GM23248 (cell line): ENCODE measurements around the gene CUX1. TPM values are rescaled to one million over a fixed set of nuclear protein-coding genes. Genes with fewer than 3 reads are reported as not detected.

Experiments
- DNase-seq: peaks from one replicate; pipeline ENCODE4 v3.0.0-alpha.2; 2015
- H2AFZ ChIP-seq: fragments of 200-600 bp; sonication (generic); 2 replicates; pipeline ENCODE4 v1.6.1; 2016; ENCODE audit warnings: antibody characterized with exemption
- H3F3A ChIP-seq: fragments of 200-600 bp; sonication (generic); 2 replicates; pipeline ENCODE4 v1.6.1; 2016; ENCODE audit warnings: mild to moderate bottlenecking, antibody characterized with exemption, mixed run types; ENCODE audit not compliant: insufficient read depth
- H3K27ac ChIP-seq: fragments of 200-600 bp; sonication (generic); 2 replicates; pipeline ENCODE4 v1.5.1; 2016; ENCODE audit warnings: mild to moderate bottlenecking
- H3K27me3 ChIP-seq: fragments of 200-600 bp; sonication (generic); replicated peaks from 2 replicates; pipeline ENCODE4 v1.6.1; 2016; ENCODE audit warnings: mild to moderate bottlenecking; ENCODE audit not compliant: insufficient read depth
- H3K36me3 ChIP-seq: fragments of 200-600 bp; sonication (generic); 2 replicates; pipeline ENCODE4 v1.6.1; 2016; ENCODE audit warnings: low read depth, mild to moderate bottlenecking
- H3K4me1 ChIP-seq: fragments of 200-600 bp; sonication (generic); 2 replicates; pipeline ENCODE4 v1.6.1; 2016; ENCODE audit warnings: mild to moderate bottlenecking; ENCODE audit not compliant: insufficient read depth
- H3K4me2 ChIP-seq: fragments of 200-600 bp; sonication (generic); one replicate; pipeline ENCODE4 v1.6.1; 2016; ENCODE audit warnings: mild to moderate bottlenecking; ENCODE audit not compliant: unreplicated experiment
- H3K4me3 ChIP-seq: fragments of 200-600 bp; sonication (generic); 2 replicates; pipeline ENCODE4 v1.5.1; 2016; ENCODE audit warnings: mild to moderate bottlenecking
- H3K79me2 ChIP-seq: fragments of 200-600 bp; sonication (generic); 2 replicates; pipeline ENCODE4 v1.6.1; 2016; ENCODE audit warnings: mild to moderate bottlenecking; ENCODE audit not compliant: insufficient read depth
- H3K9ac ChIP-seq: fragments of 200-600 bp; sonication (generic); 2 replicates; pipeline ENCODE4 v1.6.1; 2016; ENCODE audit warnings: mild to moderate bottlenecking
- H3K9me2 ChIP-seq: fragments of 200-600 bp; sonication (generic); 2 replicates; pipeline ENCODE4 v1.6.1; 2016; ENCODE audit warnings: mixed run types, mild to moderate bottlenecking, moderate library complexity; ENCODE audit not compliant: insufficient read depth
- H3K9me3 ChIP-seq: fragments of 200-600 bp; sonication (generic); one replicate; pipeline ENCODE4 v1.6.1; 2017; ENCODE audit warnings: low read depth
- H4K20me1 ChIP-seq: fragments of 200-600 bp; sonication (generic); 2 replicates; pipeline ENCODE4 v1.6.0; 2016; ENCODE audit not compliant: insufficient read depth
- EZH2 ChIP-seq: fragments of 200-600 bp; sonication (generic); IDR thresholded peaks from 2 replicates; pipeline ENCODE4 v1.6.1; 2018; ENCODE audit warnings: antibody characterized with exemption, mild to moderate bottlenecking; ENCODE audit not compliant: insufficient read depth, poor library complexity, severe bottlenecking
- EZH2phosphoT487 ChIP-seq: fragments of 200-600 bp; sonication (generic); IDR thresholded peaks from 2 replicates; pipeline ENCODE4 v1.6.1; 2018; ENCODE audit warnings: antibody characterized with exemption, moderate library complexity, mild to moderate bottlenecking, low read depth; ENCODE audit not compliant: insufficient read depth
- WGBS, 2 experiments: methylation state at CpG; one replicate each; pipeline ENCODE4 v1.1.6; 2015 to 2017; ENCODE audit warnings: low lambda C conversion rate in 2 of 2, low coverage in 1 of 2; ENCODE audit errors: missing lambda C conversion rate in 2 of 2; 5-methylcytosine and 5-hydroxymethylcytosine counted together
- in situ Hi-C: fragments of 300-500 bp; cut with MboI; formaldehyde crosslinking; loops from 2 replicates; pipeline ENCODE4 v1.15.0; 2020
- polyA plus RNA-seq: library from polyadenylated mRNA; unstranded; fragments of >200 nt; fragmentation: Nextera tagmentation; extraction: Ambion mirVana; gene quantifications from 2 replicates; pipeline ENCODE4 v1.2.1, GENCODE V29; 2016
- total RNA-seq: library from RNA; depleted of rRNA; stranded (reverse); fragments of >200 nt; shearing (Covaris generic); gene quantifications from 2 replicates; pipeline ENCODE4 v1.2.3, GENCODE V29; 2014

The CUX1 gene
- total and polyA plus RNA-seq, 2 experiments from 2014 or later: 30.2 to 34.9 TPM

DNA sequence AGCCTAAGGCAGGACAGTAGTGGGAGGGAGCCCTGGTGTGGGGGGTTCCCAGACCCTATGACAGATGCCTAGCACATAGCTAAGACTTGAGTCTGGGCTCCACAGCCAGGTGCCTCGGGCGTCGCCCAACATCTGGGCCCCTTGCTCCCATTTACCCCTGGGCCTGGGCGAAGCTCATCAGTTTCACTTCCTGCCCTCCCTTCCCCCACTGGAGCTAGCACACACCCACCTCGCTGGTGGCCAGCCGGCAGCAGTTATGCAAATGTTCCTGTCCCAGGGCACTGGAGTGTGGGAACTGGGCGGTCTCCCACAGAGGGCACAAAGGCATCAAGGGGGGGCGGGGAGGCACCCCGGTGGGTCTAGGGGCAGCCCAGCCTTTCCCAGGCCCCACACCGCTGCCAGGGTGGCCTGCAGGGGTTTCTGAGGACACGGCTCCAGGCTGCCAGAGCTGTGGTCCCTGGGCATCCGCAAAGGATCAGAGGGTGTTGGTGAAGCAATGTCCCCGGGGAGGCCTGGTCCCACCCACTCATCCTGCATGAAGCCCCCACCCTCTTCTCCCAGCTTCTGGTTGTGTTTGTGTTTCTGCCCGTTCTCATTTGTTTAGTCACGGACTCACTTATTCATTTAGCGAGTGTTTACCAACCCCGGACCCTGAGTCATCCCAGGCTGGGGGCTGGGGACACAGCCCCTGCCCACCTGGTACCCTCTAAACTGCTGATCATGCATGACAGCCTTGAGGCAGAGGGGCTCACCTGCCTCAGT is 489.7 kb downstream of the CUX1 start:
- Histone ChIP-seq H3K79me2 (no peaks in the 10 kb centered on the region), H3K4me3 (no peak overlapping the region), H3K9ac (no peak overlapping the region), H3K4me2 (no peak overlapping the region), H3F3A (no peaks in the 10 kb centered on the region), H4K20me1 (no peaks in the 10 kb centered on the region), H3K9me2 (no peaks in the 10 kb centered on the region), H2AFZ (no peak overlapping the region), H3K9me3 (no peaks in the 10 kb centered on the region), H3K27ac (no peak overlapping the region), H3K4me1 (no peaks in the 10 kb centered on the region), H3K36me3 (no peaks in the 10 kb centered on the region), H3K27me3 (no peaks in the 10 kb centered on the region)
- in situ Hi-C loops: no loop called here
- TF ChIP-seq EZH2phosphoT487 (no peak), EZH2 (no peak)
- DNase-seq: peak; percentile 30
- WGBS, 2 experiments: 45 to 55% methylated on average over 13 to 17 of the region's 17 CpGs

DNA sequence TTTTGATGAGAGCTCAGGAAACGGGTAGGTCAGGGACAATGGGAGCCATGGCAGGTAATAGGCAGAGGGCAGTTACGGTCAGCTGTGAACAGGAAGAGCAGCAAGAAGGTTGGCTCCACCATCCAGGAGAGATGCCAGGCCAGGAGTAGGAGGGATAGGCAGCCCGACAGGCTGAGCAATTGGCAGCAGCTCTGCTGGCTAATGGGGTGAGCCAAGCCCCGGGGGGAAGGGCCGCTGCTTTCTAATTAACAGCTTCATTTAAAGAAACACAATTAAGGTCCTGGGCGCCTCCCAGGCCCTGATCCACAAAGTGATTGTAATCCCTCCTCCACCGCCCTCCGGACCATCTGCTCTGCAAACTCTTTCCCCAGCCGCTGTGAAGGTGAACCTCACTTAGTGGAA is 493.0 kb downstream of the CUX1 start:
- Histone ChIP-seq H3K4me1 (no peaks in the 10 kb centered on the region), H4K20me1 (no peaks in the 10 kb centered on the region), H3K4me3 (no peak overlapping the region), H3K27me3 (no peaks in the 10 kb centered on the region), H3K9ac (no peak overlapping the region), H3K36me3 (no peaks in the 10 kb centered on the region), H3K9me3 (no peaks in the 10 kb centered on the region), H3K9me2 (no peaks in the 10 kb centered on the region), H3K27ac (no peak overlapping the region), H3K4me2 (no peak overlapping the region), H2AFZ (no peak overlapping the region), H3F3A (no peaks in the 10 kb centered on the region), H3K79me2 (no peaks in the 10 kb centered on the region)
- TF ChIP-seq EZH2 (no peak), EZH2phosphoT487 (no peak)
- in situ Hi-C loops: no loop called here
- whole genome bisulfite sequencing, 2 experiments: 86 to 91% methylated on average over 9 of the region's 9 CpGs
- DNase-seq: no peak

DNA sequence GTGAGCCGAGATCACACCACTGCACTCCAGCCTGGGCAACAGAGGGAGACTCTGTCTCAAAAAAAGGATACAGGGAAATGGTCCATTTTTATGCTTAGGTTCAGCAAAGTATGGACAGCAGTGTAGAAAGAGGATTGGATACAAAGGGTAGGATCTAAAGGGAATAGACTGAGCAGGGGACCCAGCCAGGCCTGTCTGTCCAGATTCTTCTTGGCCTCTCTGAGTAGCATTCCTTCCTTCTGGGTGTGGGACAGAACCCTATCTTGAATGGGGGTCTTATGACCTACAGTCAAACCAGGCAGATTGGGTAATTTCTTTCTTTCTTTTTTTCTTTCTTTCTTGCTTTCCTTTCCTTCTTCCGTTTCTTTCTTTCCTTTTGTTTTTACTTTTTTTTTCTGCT is 494.9 kb downstream of the CUX1 start:
- Histone ChIP-seq H3K36me3 (no peaks in the 10 kb centered on the region), H3K9me2 (no peaks in the 10 kb centered on the region)
- WGBS, 2 experiments: 91 to 100% methylated on average over 2 of the region's 2 CpGs

DNA sequence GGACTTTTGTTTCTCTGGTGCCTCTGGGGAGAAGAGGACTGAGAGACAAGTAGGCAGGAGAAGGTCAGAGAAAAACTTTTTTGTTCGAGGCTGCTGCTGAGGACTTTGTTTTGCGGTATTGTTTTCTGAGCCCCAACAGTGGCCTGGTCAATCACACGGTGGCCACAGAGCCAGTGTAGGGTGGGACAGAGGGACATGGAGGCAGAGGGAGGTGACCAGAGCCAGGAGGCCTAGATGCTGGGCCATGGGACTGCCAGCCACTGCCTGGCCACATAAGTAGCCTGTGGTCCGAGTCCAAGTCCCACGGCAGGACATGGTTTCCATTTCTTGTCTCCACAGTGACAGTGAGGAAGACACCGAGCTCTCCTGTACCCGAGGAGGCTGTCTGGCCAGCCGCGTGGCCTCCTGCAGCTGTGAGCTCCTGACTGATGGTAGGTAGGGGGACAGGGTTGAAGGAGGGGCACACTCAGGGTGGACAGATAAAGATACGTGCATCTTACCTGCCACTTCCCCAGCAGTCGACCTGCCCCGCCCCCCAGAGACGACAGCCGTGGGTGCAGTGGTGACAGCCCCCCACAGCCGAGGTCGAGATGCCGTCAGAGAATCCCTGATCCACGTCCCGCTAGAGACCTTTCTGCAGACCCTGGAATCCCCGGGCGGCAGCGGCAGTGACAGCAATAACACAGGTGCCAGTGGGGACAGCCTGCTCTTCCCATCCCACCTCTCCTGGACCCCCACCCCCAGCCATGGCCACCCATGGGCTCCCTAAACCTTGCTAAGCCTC is 496.8 kb downstream of the CUX1 start:
- no peak overlapping the region for H3K27ac ChIP-seq
- DNase-seq: no peak
- in situ Hi-C loops: no loop called here
- no peak overlapping the region for H2AFZ ChIP-seq
- H3K4me1 ChIP-seq: no peaks in the 10 kb centered on the region
- H3F3A ChIP-seq: no peaks in the 10 kb centered on the region
- no peak for TF ChIP-seq EZH2
- TF ChIP-seq EZH2phosphoT487: no peak
- no peak overlapping the region for H3K4me3 ChIP-seq
- no peaks in the 10 kb centered on the region for H3K27me3 ChIP-seq
- no peaks in the 10 kb centered on the region for H3K9me3 ChIP-seq
- no peak overlapping the region for H3K4me2 ChIP-seq
- H3K79me2 ChIP-seq: no peaks in the 10 kb centered on the region
- no peaks in the 10 kb centered on the region for H3K9me2 ChIP-seq
- 77 to 85% methylated on average over 16 to 22 of the region's 22 CpGs for WGBS, 2 experiments
- no peak overlapping the region for H3K9ac ChIP-seq
- H3K36me3 ChIP-seq: no peaks in the 10 kb centered on the region
- no peaks in the 10 kb centered on the region for H4K20me1 ChIP-seq

More for the DNA sequence above, 494.9 kb downstream of the CUX1 start:
- Histone ChIP-seq H3K4me1 (no peaks in the 10 kb centered on the region), H3K9ac (no peak overlapping the region), H3F3A (no peaks in the 10 kb centered on the region), H3K79me2 (no peaks in the 10 kb centered on the region), H3K4me2 (no peak overlapping the region), H3K27ac (no peak overlapping the region), H4K20me1 (no peaks in the 10 kb centered on the region), H3K27me3 (no peaks in the 10 kb centered on the region), H2AFZ (no peak overlapping the region), H3K9me3 (no peaks in the 10 kb centered on the region), H3K4me3 (no peak overlapping the region)
- TF ChIP-seq EZH2phosphoT487: no peak
- no peak for TF ChIP-seq EZH2
- no peak for DNase-seq
- in situ Hi-C loops: no loop called here
